Measurements from ENCODE around the gene PRMT6. TPM values are rescaled to one million over a fixed set of nuclear protein-coding genes. Genes with fewer than 3 reads are reported as not detected.
"Not testable (repeated sequence)": the region's sequence is repeated elsewhere in the genome, so short reads cannot be mapped to it uniquely, and the experiment has no call there.

The PRMT6 gene
- 10 to 100 TPM; 13.3 to 15.4 TPM for total RNA-seq

GRCh38 chr1:107056426-107057196 is at the start of gene PRMT6:
Gene PRMT6 (plus strand): TSS chr1:107056674. CDS start chr1:107056716, 42 bp downstream.
- H3K4me3 Mint-ChIP-seq: peak within 1 kb of the TSS; percentile 89
- peaks cover 25% of the 10 kb centered on the region for H3K36me3 Mint-ChIP-seq (ENCODE audit: low read depth)
- H3K27ac Mint-ChIP-seq: peak within 1 kb of the TSS; percentile 93
- ChIA-PET POLR2A (no interaction called here), CTCF (interaction anchor here (0.6 to 1.7 kb wide), 6 partner anchors 9 to 410 kb away, joined by 3 to 7 read pairs (median 4); no protein-coding TSS in a partner anchor)
- intact Hi-C loops (cut with DNase I, micrococcal nuclease): loop anchor here (2.0 to 10.0 kb wide), 4 partner anchors 84 to 908 kb away; partner anchors contain the start of genes NTNG1 (in 2 of the 2) and VAV3 (in 1 of the 2)
- ATAC-seq (peak; percentile 94), DNase-seq (peak; percentile 89)
- peaks cover 17% of the 10 kb centered on the region for H3K4me1 Mint-ChIP-seq
- H3K27me3 Mint-ChIP-seq: no peaks in the 10 kb centered on the region
- H3K9me3 Mint-ChIP-seq (ENCODE audit: low read depth): no peaks in the 10 kb centered on the region

GRCh38 chr1:107009281-107009680 is 47.2 kb upstream of the PRMT6 start:
- Mint-ChIP-seq H3K27ac (no peak overlapping the region), H3K27me3 (peaks cover 7% of the 10 kb centered on the region), H3K9me3 (ENCODE audit: low read depth) (no peaks in the 10 kb centered on the region), H3K36me3 (ENCODE audit: low read depth) (no peaks in the 10 kb centered on the region), H3K4me3 (no peak overlapping the region), H3K4me1 (no peaks in the 10 kb centered on the region)
- CTCF ChIA-PET: no interaction called here
- ATAC-seq (no peak), DNase-seq (no peak)
- POLR2A ChIA-PET: no interaction called here
- intact Hi-C loops (cut with DNase I, micrococcal nuclease): no loop called here

GRCh38 chr1:107010582-107010981 is 45.9 kb upstream of the PRMT6 start:
- no peaks in the 10 kb centered on the region for H3K9me3 Mint-ChIP-seq (ENCODE audit: low read depth)
- no peaks in the 10 kb centered on the region for H3K4me1 Mint-ChIP-seq
- H3K4me3 Mint-ChIP-seq: no peak overlapping the region
- DNase-seq: no peak
- no peak overlapping the region for H3K27ac Mint-ChIP-seq
- ATAC-seq: no peak
- ChIA-PET CTCF (no interaction called here), POLR2A (no interaction called here)
- H3K36me3 Mint-ChIP-seq (ENCODE audit: low read depth): no peaks in the 10 kb centered on the region
- H3K27me3 Mint-ChIP-seq: peaks cover 8% of the 10 kb centered on the region
- intact Hi-C loops (cut with DNase I, micrococcal nuclease): no loop called here

- CTCF ChIA-PET: interaction anchor here (1.1 kb wide), 1 partner anchor 22 kb away, joined by 3 read pairs; no protein-coding TSS in a partner anchor
- no peak overlapping the region for H3K27ac Mint-ChIP-seq
These were observed 40.0 kb upstream of the PRMT6 start for GRCh38 chr1:107016376-107016978.

GRCh38 chr1:107018445-107018844 is 38.0 kb upstream of the PRMT6 start:
- no peaks in the 10 kb centered on the region for H3K36me3 Mint-ChIP-seq (ENCODE audit: low read depth)
- intact Hi-C loops (cut with DNase I, micrococcal nuclease): no loop called here
- ChIA-PET POLR2A (no interaction called here), CTCF (no interaction called here)
- DNase-seq: no peak
- H3K27ac Mint-ChIP-seq: no peak overlapping the region
- ATAC-seq: no peak
- peaks cover 2% of the 10 kb centered on the region for H3K27me3 Mint-ChIP-seq
- H3K9me3 Mint-ChIP-seq (ENCODE audit: low read depth): no peaks in the 10 kb centered on the region
- no peak overlapping the region for H3K4me3 Mint-ChIP-seq
- H3K4me1 Mint-ChIP-seq: no peaks in the 10 kb centered on the region

More at GRCh38 chr1:107016376-107016978, 40.0 kb upstream of the PRMT6 start:
- intact Hi-C loops (cut with DNase I, micrococcal nuclease): no loop called here
- Mint-ChIP-seq H3K4me3 (no peak overlapping the region), H3K36me3 (ENCODE audit: low read depth) (no peaks in the 10 kb centered on the region), H3K9me3 (ENCODE audit: low read depth) (no peaks in the 10 kb centered on the region), H3K4me1 (no peaks in the 10 kb centered on the region), H3K27me3 (peaks cover 5% of the 10 kb centered on the region)
- ATAC-seq (no peak), DNase-seq (no peak)
- POLR2A ChIA-PET: no interaction called here

- ChIA-PET POLR2A (no interaction called here), CTCF (no interaction called here)
- no peak for DNase-seq
- H3K27ac Mint-ChIP-seq: no peak overlapping the region
- no peaks in the 10 kb centered on the region for H3K9me3 Mint-ChIP-seq (ENCODE audit: low read depth)
- intact Hi-C loops (cut with DNase I, micrococcal nuclease): no loop called here
- no peaks in the 10 kb centered on the region for H3K4me1 Mint-ChIP-seq
- no peak for ATAC-seq
- no peak overlapping the region for H3K4me3 Mint-ChIP-seq
- peaks cover 2% of the 10 kb centered on the region for H3K27me3 Mint-ChIP-seq
- no peaks in the 10 kb centered on the region for H3K36me3 Mint-ChIP-seq (ENCODE audit: low read depth)
These were observed 37.3 kb upstream of the PRMT6 start for GRCh38 chr1:107019166-107019565.

- H3K36me3 Mint-ChIP-seq (ENCODE audit: low read depth); ATAC-seq; H3K4me3 Mint-ChIP-seq; DNase-seq; POLR2A ChIA-PET; CTCF ChIA-PET; H3K27ac Mint-ChIP-seq; H3K9me3 Mint-ChIP-seq (ENCODE audit: low read depth); H3K4me1 Mint-ChIP-seq: not testable (repeated sequence)
- intact Hi-C loops (cut with DNase I, micrococcal nuclease): loop anchor here in 1 of 2 experiments (10.0 kb wide), 1 partner anchor 56 kb away; no protein-coding TSS in a partner anchor
- H3K27me3 Mint-ChIP-seq: peaks cover 15% of the 10 kb centered on the region
These were observed 17.6 kb upstream of the PRMT6 start for GRCh38 chr1:107038874-107039273.

GRCh38 chr1:107044310-107045220 is 11.9 kb upstream of the PRMT6 start:
- DNase-seq; POLR2A ChIA-PET; H3K27ac Mint-ChIP-seq; CTCF ChIA-PET; H3K4me1 Mint-ChIP-seq; H3K4me3 Mint-ChIP-seq; H3K36me3 Mint-ChIP-seq (ENCODE audit: low read depth); ATAC-seq; H3K27me3 Mint-ChIP-seq; intact Hi-C loops (cut with DNase I, micrococcal nuclease); H3K9me3 Mint-ChIP-seq (ENCODE audit: low read depth): not testable (repeated sequence)

- H3K4me3 Mint-ChIP-seq: no peak overlapping the region
- POLR2A ChIA-PET: no interaction called here
- intact Hi-C loops (cut with DNase I, micrococcal nuclease): no loop called here
These were observed 8.9 kb upstream of the PRMT6 start for GRCh38 chr1:107047602-107048001.

GRCh38 chr1:107048241-107048640 is 8.2 kb upstream of the PRMT6 start:
- DNase-seq: no peak
- H3K27me3 Mint-ChIP-seq: peaks cover 7% of the 10 kb centered on the region
- POLR2A ChIA-PET: no interaction called here
- H3K27ac Mint-ChIP-seq: no peak overlapping the region
- H3K4me1 Mint-ChIP-seq: no peaks in the 10 kb centered on the region
- CTCF ChIA-PET: interaction anchor here (0.9 to 1.7 kb wide), 2 partner anchors 9 to 11 kb away, joined by 3 to 6 read pairs; partner anchors contain the start of gene PRMT6
- H3K4me3 Mint-ChIP-seq: no peak overlapping the region
- H3K9me3 Mint-ChIP-seq (ENCODE audit: low read depth): no peaks in the 10 kb centered on the region
- no peak for ATAC-seq
- intact Hi-C loops (cut with DNase I, micrococcal nuclease): no loop called here
- H3K36me3 Mint-ChIP-seq (ENCODE audit: low read depth): no peaks in the 10 kb centered on the region

More at GRCh38 chr1:107047602-107048001, 8.9 kb upstream of the PRMT6 start:
- H3K9me3 Mint-ChIP-seq (ENCODE audit: low read depth): no peaks in the 10 kb centered on the region
- H3K36me3 Mint-ChIP-seq (ENCODE audit: low read depth): no peaks in the 10 kb centered on the region
- H3K27me3 Mint-ChIP-seq: peaks cover 9% of the 10 kb centered on the region
- no peak overlapping the region for H3K27ac Mint-ChIP-seq
- DNase-seq: no peak
- CTCF ChIA-PET: interaction anchor here (0.9 to 1.7 kb wide), 2 partner anchors 9 to 11 kb away, joined by 3 to 6 read pairs; partner anchors contain the start of gene PRMT6
- H3K4me1 Mint-ChIP-seq: no peaks in the 10 kb centered on the region
- no peak for ATAC-seq

GRCh38 chr1:107051266-107051665 is 5.2 kb upstream of the PRMT6 start:
- Mint-ChIP-seq H3K27me3 (peaks cover 5% of the 10 kb centered on the region), H3K27ac (no peak overlapping the region), H3K36me3 (ENCODE audit: low read depth) (no peaks in the 10 kb centered on the region), H3K4me1 (no peaks in the 10 kb centered on the region), H3K9me3 (ENCODE audit: low read depth) (no peaks in the 10 kb centered on the region), H3K4me3 (no peak overlapping the region)
- POLR2A ChIA-PET: no interaction called here
- ATAC-seq (no peak), DNase-seq (no peak)
- CTCF ChIA-PET: no interaction called here
- intact Hi-C loops (cut with DNase I, micrococcal nuclease): loop anchor here in 1 of 2 experiments (10.0 kb wide), 2 partner anchors 424 to 914 kb away; partner anchors contain the start of gene VAV3
